OCI-LY1 (cell line): ENCODE results near the gene NLK.

Experiments
- CTCF ChIP-seq: fragments of 200-600 bp; sonication (generic), shearing (Covaris generic); IDR thresholded peaks from 2 replicates; pipeline ENCODE4 v1.5.1; 2017; ENCODE audit warnings: mild to moderate bottlenecking, antibody characterized with exemption, low read length, moderate library complexity, mixed read lengths
- EZH2 ChIP-seq: fragments of 200-600 bp; sonication (generic), shearing (Covaris generic); IDR thresholded peaks from 2 replicates; pipeline ENCODE4 v1.8.0; 2017; ENCODE audit warnings: borderline replicate concordance, mixed run types, mild to moderate bottlenecking, antibody characterized with exemption, low read length, moderate library complexity, mixed read lengths

- TF ChIP-seq EZH2 (no peak), CTCF (no peak)
Observed at GRCh38 chr17:28115046-28115445, 72.6 kb downstream of the NLK start.
